NCI-H1105 treated with DMSO at 0.1 percent for 48 hours (cell line): ENCODE data around the gene CRTC3.
"Not testable (repeated sequence)": the region's sequence is repeated elsewhere in the genome, so short reads cannot be mapped to it uniquely, and the experiment has no call there.

Experiments used
- DNase-seq: peaks from one replicate; lab custom pipeline; 2025; lab: John Stamatoyannopoulos, UW

The CRTC3 gene

DNA sequence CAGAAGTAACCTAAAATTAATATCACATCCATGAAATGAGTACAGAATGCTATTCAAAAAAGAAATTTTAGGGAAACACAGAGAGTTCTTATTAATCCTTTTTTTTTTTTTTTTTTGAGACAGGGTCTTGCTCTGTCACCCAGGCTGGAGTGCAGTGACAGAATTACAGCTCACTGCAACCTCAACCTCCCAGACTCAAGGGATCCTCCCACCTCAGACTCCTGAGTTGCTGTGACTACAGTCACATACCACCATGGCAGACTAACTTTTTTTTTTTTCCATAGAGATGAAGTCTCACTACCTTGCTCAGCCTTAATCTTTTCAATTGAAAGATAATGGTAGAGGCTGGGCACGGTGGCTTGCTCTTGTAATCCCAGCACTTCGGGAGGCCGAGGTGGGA lies 6.3 kb upstream of the CRTC3 start:
- no peak for DNase-seq

DNA sequence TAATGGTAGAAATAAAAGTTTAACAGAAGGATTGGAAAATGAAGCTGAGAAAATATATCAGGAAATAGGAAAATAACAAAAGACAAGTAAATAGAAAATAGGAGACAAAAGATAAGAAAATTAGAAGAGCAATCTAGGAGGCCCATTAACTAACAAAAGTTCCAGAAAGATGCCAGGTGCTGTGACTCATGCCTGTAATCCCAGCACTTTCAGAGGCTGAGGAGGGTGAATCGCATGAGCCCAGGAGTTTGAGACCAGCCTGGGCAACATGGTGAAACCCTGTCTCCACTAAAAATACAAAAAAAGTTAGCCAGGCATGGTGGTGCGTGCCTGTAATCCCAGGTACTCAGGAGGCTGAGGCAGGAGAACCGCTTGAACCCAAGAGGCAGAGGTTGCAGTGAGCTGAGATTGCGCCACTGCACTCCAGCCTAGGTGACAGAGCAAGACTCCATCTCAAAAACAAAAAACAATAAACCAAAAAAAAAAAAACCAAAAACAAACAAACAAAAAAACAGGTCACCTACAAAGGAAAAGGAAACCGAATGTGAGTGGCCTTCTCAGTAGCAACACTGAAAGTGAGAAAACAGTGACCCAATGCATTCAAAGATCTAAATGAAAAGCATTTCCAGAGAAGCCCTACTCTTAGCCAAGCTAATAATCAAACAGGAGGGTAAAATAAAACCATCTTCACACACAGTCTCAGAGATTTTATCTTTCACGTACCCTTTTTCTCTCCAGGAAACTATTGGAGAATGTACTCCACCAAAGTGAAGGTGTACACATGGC lies 5.5 kb upstream of the CRTC3 start:
- DNase-seq = not testable (repeated sequence)

DNA sequence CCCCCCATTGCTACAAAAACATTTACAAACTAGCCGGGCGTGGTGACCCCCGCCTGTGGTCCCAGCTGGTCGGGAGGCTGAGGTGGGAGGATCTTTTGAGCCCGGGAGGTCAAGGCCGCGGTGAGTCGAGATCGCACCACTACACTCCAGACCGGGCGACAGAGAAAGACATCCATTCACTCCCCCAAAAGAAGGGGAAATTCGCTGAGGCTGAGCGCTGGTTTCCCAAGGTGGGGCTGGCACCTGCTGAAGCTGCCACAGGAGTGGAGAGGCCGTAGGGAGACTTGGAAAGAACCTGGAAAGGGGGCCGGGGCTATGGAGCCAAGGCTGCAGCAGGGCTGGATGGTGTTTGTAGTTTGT lies 732 bp upstream of the CRTC3 start:
- DNase-seq = no peak

DNA sequence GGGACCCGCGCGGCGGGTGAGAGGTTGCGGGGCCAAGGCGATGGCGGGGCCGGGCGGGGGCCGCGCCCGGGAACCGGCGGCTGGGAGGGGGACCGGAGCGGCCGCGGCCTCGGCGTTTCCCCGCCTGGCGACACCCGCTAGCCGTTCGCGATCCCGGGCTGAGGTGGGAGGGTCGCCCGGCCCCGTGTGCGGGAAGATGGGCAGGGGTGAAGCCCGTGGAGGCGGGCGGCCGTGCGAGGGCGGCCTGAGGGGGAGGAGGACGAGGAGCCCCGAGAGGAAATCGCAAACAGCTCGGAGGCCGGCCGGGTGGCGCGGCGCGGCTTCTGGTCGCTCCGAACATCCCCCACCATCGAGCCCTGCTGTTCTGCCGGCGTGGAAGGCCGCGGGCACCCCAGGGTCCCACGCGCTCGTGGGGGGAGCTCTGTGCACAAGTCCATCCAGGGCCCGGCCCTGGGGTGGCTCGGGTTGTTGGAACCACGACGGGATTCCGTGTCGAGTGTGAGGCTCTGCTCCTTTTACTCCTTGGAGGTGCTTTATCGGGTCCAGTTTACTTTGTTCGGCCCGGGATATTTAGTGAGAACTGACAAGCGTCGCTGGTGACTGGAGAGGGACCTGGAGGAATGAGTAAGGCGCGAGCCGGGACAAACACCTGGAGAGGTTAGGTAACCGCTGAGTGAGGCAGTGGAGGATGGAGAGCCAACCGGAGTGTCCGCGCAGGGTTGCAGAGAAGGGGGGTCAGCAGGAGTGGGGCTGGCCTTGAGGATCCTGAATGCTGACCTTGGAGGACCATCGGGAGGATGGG lies 728 bp downstream of the CRTC3 start:
- DNase-seq = peak; percentile 4

DNA sequence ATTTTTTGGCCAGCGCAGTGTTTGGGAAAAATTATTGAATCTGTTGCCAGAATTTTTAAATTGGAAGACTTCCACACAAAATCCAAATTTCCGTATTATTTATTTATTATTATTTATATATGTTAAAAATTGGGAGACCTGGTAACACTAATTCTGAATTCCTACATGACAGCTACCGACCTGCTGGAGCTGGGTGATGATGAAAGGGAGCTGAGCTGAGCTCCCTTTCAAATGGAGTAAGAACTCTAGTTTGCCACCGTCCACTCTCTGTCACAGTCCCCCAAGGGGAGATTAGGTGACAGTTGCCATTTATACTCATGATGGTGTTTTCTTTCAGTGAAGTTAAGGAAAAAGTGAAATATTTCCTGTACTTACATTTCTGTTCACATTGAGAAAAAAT lies 1.4 kb downstream of the CRTC3 start:
- no peak for DNase-seq

DNA sequence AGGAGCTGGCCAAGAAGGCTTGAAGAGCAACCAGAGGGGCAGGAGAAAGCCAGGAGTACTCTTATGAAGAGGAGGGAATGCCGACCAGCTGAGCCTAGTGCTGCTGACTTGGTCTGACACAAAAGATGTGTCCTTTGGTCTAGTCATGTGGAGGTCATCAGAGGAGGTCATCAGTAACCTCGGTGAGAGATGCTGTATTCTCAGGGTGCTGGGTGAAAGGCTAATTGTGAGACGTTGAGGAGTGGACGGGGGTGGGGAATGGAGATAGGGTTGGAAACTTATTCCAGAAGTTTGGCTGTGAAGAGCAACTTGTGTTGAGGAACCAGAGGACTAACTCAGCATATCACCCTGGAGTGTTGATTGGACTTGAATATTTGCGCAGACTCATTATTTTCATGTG lies 5.5 kb downstream of the CRTC3 start:
- DNase-seq = no peak

DNA sequence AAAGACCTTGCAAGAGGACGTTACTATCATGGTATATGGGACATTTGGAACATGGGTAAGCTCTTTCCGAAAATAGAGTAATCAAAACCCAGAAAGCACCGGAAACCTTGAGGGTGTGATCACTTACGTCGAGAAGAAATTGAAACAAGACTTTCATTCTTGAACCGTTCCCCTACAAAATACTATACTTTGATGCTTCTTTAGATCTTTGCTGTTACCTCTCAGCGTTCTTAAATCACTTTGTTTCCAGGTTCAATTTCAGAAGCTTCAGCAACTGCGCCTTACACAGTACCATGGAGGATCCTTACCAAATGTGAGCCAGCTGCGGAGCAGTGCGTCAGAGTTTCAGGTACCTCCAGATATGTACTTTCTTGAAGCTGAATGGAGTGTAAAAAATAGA lies 10.1 kb downstream of the CRTC3 start:
- no peak for DNase-seq

DNA sequence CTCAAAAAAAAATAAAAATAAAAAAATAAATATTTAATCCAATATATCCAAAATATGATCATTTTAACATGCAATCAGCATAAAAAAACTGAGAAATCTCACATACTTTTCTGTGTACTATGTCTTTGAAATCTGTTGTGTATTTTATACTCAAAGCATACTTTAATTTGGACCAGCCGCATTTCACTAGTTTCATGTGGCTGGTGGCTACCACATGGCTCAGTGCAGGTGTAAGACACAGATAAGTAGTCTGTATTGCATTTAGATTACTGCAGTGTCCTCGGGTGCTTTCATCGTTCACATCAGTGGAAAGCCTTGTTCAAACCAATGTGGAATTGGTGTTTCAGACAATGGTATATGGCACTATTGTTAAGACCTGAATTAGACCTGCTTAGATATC lies 11.0 kb downstream of the CRTC3 start:
- DNase-seq = no peak

DNA sequence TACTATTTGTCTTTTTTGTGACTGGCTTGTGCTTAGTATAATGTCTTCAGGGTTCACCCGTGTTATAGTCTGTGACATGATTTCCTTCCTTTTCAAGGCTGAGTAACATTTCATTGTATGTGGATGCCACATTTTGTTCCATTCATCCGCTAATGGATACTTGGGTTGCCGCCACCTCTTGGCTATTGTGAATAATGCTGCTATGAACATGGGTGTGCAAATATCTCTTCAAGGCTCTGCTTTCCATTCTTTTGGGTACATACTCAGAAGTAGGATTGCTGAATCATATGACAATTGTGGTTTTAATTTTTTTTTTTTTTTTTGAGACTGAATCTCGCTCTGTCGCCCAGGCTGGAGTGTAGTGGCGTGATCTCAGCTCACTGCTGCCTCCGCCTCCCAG lies 15.4 kb downstream of the CRTC3 start:
- no peak for DNase-seq

DNA sequence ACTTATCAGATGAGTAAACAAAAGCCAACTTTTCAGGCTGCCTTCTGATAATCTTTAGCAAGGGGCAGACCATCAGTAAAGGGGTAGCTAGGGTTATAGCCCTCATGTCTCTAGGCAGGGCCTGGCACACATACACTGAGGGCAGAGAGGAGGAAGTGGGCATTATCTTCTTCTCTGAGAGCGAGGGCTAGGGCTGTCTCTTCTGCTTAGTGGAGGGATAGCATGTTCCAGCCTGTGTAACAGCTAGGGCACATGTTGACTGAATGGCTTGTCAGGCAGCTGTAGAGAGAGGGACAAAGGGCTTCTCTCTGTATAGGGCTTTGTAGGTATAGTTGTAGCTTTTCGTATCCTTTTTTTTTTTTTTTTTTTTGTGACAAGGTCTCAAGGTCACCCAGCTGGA lies 17.8 kb downstream of the CRTC3 start:
- DNase-seq = no peak

DNA sequence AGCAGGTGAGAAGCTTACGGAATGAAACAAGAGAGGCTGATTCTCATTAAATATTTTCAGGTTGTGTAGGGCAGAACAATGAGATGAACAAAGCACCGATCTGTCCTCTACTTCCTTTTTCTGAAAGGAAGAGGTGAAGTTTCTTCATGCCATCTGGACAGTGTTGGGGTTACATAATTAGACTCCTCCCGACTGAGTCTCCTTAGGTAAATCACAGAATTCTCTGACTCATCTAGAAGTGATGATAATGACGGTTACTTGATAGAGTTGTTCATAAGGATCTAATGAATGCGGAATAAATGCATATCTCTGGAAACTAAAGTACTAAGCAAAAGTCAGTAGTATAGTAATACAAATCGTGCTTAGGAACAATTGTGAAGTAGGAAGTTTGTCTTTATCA lies 21.2 kb downstream of the CRTC3 start:
- no peak for DNase-seq

DNA sequence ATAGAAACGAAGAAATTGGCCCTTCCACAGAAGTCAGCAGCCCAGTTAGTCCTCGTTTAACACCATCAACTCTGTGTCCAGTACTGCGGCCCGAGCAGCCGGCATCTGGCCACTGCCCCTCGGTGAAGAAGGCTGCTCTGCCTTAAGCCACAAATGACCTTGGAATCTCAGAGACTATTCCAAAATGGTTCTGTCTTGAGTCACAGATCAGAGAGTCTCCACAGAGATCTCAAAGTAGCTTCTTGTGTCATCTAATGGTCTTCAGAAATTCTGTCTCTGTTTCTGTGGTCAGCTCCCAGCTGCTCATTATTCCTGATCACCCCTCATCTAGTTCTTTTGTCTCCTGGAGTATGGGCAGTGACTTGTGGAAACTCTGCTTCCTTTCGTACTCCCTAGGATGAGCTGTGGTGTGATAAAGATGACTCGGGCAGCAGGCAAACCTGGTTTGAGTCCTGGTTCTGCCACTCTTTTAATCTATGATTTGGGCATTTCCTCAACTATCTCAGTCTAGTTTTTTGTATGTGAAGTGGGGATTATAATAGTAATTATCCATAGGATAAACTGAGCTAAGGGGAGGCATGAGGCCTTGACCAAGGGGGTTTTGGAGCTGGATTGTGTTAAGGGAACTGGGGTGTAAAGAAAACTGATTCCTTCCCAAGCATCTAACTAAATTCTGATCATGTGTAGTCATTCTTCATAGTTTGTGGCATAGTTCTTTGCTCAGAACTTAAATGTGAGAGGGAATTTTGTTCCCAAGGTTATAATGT lies 22.6 kb downstream of the CRTC3 start:
- no peak for DNase-seq

DNA sequence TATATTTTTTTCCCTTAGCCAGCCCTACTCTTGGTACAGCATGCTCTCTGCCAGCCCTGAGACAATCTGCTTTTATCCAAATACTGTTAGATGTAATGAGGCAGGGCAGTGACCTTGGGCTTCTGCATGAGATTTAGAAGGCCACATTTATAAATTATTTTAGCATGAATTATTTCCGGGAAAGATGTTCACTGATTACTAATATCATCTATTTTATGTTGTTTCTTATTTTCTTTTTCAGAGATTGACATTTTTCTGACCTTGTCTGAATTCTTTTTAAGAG lies 23.1 kb downstream of the CRTC3 start:
- DNase-seq = no peak

DNA sequence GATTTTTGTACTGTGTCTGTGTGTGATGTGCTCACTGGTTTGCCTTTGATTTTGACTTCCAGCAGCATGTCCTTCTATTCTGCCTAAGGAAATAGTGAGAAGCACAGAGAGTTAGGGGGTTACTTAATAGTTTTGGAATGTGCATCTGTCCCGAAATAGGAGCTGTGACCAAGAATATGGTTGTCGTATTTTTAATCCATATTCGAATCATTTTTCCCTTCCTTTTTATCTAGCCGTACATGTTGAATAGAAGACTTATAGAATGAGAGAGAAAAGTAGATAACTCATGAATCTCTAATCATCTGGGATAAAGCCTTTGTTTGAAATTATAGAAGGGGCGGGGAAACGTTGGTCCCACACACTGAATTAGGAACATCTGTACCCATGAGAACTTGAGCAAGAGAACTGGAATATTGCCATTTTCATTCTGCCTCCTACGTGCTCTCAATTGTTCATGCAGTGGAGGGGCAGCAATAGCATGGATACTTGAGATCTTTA lies 23.6 kb downstream of the CRTC3 start:
- no peak for DNase-seq

DNA sequence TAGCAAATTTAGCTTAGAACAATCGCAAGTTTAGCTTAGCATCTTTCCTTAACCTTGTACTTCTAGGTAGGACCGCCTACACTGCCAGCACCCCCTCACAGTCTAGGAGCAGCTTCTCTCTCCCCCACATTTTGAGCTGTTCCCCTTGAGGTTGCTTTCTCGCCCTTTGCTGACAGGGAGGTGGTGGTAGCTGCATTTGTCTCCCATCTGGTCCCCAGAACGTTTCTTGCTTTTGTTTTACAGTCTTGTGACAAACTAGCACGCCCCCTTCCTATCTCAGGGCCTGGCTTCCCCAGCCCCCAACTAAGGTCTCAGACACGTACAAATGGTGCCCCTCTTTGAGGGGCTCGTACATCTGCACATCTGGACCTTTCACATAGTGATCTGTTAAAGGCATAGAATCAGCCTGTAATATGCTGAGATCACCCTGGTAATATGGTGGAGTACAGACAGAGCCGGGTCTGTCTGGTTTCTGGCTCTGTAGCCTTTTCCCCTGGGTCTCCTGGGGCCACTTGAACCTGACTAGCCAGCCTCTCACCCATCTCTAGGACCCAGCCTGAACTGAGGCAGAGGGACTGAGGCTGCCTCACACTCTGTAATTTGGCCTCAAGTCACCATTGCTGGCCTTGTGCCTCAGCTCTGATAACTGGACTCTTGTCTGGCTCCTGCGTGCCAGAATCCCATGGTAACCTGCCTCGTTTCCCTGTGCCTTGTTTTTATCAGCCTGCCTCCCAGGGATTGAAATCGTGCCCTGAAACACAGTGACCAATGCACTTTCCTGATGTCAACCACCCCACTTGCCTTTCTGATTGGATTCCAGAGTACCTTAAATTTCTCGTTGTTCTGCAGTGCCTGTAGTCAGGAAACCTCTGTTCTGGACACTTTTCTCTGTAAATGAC lies 27.7 kb downstream of the CRTC3 start:
- no peak for DNase-seq

DNA sequence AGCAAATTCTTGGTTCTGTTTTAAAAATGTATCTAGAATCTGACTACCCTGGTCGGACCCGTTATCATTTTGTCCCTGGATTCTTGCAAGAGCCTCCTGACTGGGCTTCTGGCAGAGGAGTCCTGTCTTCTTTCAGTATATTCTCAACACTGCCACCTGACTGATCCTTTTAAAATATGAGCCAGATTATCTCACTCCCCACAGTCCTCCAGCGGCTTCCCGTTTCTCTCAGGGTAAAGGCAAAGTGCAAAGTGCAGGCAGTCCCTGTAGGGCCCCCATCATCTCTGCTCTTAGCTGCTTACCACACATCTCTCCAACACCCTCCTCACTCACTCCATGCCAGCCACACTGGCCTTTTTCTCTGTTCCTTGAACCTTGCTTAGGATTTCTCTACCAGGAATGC lies 28.4 kb downstream of the CRTC3 start:
- DNase-seq = no peak

DNA sequence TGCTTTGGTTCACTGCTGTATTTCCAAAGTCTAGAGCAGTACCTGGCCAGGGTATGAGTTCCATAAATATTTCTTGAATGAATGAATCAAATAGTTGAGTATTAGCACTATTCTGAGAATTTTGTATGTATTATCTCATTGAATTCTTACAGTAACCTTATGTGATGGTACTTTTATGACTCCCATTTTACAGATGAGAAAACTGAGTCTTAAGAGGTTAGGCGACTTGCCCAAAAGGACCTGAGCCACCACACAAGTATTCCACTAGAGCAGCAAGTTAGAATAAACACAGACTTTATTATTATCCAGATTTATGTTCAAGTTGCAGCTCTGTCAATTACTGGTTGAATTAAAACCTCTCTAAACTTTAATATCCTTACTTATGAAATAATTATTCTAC lies 29.4 kb downstream of the CRTC3 start:
- DNase-seq = no peak

DNA sequence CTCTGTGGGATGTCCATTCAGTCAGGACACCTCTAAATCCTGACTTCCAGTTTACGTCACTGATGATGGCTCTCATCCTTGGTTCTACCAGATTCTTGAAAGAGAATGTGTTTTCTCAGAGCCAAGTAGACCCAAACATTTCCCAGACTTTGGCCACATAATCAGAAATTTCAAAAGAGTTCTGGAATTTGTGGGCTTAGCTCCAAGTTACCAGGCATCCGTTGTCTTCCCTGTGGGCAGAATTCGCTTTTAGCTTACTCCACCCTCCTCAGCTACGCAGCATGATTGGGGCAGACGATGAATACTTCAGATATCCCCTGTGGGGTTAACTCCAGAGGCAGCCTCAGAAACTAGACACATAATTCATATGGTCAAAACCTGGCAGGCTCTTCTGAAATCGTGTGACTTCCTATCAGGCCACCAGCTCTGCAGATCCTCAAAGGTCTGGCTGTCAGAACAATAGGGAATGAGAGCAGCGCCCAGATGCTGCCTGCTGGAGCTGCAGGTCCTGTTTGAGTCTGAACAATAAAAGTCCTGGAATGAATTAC lies 30.6 kb downstream of the CRTC3 start:
- DNase-seq = no peak

DNA sequence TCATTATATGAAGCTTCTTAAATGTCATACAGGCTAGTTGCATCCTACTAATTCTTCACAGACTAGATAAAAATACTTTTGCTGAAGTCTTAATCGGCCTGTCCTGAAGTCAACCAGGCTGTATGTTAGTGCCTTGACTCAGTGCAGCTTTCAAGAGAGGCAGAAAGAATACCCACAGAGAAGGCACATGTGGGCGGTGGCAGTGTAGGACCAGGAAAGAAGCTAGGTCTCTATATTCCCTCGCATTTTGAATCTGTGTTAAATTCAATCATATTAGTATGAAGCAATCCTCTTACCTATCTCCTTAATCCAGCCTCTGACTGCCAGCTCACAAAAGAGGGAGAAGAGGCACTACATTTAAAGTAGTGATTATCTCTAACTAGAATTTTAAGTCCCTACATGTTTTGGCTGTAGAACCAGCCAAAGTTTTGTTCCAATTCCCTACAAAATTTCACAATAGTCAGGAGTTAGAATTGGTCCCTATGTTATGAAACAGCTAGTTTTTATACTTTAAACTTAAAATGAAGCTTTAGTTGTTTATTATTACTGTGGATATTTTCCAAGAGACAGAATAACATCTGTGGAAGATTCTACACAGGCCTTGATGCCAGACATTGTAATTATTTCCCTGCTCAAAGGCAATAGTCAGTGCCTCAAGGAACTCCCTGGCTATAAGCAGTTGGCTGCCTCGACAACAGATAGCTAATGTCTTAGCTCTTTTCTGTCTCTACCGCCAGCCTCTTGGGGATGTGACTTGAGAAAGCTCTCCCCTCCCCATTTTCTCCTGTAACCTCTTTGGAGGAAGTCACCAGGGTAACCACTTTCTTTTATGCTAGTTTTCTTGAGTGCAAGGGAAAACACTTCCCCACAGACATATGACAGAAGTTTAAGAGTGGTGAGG lies 31.9 kb downstream of the CRTC3 start:
- no peak for DNase-seq

DNA sequence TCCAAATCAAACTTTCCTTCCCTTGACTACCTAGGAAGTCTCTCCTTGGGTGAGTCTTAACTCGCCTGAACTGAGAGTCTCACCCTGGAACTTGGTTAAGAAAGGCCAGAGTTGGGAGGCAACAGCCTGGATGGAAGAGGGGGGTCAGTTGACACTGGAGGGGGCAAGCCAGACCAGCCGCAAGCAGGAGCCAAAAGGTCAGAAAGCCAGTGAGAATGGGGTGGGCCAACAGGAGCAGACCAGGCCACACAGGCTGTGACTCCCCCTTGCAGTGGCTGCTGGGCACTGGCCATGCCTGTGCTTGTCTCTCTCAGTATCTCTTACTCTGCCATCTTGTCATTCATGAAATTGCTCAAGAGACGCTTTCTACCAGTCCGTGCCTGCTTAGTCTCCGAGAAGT lies 32.9 kb downstream of the CRTC3 start:
- DNase-seq = no peak

DNA sequence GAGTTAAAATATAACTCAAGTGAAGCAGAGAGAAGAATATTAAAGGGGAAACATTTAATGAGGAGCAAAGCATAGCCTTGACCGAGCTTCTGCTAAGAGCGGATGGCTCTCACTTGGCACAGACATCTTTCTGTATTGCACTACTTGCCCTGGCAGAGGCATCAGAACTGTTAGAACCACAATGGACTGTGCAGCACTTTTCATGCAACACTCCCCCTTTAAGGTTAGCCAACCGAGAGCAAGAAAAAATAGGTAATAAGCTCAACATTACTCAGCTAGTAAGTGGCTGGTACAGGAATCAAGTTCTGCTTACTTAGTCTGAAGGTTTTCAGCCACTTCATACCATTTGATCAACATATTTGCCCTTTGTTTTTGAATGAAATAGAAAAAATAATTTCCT lies 33.7 kb downstream of the CRTC3 start:
- no peak for DNase-seq
